GM21825 (cell line): Measurements from ENCODE around the gene ELMO2.

Experiments
- ATAC-seq: cut with Tn5 transposase; IDR thresholded peaks from one replicate; pipeline ENCODE4 v1.9.1; 2021; ENCODE audit warnings: mild to moderate bottlenecking, moderate library complexity; ENCODE audit not compliant: unreplicated experiment

ELMO2 gene

GRCh38 chr20:46353500-46354206, 52.8 kb downstream of the ELMO2 start:
- no peak for ATAC-seq

DNA sequence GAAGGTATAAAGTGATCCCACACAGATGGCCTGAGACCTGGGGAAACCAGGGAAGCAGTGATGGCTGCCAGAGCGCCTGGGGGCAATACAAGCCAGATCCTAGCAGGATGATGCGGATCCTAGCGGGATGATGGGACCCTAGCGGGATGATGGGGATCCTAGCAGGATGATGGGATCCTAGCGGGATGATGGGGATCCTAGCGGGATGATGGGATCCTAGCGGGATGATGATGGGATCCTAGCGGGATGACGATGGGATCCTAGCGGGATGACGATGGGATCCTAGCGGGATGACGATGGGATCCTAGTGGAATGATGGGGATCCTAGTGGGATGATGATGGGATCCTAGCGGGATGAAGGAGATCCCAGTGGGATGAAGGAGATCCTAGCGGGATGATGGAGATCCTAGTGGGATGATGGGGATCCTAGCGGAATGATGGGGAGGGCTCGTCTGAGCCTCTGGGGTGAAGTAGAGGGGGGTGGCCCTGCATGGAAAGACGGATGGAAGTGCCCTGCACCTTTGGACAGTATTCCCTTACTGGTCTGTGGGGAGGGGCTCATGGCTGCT, 54.0 kb downstream of the ELMO2 start:
- no peak for ATAC-seq

DNA sequence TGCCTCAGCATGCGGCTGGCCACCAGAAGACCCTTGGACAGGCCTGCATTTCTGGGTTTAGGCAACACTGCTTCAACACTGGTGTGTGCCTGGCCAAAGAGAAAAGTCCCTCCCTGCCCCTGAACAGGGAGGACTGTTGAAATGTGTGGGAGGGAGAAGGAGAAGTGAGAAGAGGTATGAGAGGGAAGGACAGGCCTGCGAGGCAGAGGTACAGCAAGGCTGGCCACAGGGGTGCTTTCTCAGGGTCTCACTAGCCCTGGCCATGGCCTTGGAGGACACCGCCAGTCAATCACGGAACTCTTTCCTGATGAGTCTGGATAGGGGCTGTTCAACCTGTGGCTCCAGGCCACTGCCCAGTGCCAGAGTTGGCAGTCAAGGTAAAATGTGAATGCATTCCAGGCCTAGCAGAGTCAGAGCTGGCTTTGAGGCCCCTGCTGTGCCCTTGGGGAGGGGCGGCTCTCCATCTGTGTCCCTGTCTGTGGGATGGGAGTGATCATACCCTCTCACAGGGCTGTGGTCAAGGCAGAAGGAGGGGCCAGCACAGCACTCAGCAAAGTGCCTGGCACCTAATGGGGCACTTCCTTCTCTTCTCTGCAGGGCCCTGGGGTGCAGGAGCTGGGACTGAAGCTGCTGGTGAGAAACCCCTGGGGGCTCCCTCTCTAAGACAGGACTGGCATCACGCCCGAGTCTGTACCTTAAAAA, 54.9 kb downstream of the ELMO2 start:
- no peak for ATAC-seq

DNA sequence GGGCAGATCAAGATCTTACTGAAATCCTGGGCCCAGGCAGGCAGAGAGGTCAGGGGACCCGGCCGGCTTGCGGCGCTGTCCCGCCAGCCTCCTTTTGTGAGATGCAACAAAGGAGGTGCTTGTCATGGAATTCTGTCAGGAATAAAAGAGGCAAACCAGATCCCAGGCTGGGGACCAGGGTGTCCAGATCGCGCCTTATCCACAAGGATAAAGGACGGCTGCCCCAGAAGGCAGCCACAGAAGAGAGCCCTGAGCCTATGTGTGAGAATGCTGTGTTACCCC, 55.5 kb downstream of the ELMO2 start:
- ATAC-seq = no peak

DNA sequence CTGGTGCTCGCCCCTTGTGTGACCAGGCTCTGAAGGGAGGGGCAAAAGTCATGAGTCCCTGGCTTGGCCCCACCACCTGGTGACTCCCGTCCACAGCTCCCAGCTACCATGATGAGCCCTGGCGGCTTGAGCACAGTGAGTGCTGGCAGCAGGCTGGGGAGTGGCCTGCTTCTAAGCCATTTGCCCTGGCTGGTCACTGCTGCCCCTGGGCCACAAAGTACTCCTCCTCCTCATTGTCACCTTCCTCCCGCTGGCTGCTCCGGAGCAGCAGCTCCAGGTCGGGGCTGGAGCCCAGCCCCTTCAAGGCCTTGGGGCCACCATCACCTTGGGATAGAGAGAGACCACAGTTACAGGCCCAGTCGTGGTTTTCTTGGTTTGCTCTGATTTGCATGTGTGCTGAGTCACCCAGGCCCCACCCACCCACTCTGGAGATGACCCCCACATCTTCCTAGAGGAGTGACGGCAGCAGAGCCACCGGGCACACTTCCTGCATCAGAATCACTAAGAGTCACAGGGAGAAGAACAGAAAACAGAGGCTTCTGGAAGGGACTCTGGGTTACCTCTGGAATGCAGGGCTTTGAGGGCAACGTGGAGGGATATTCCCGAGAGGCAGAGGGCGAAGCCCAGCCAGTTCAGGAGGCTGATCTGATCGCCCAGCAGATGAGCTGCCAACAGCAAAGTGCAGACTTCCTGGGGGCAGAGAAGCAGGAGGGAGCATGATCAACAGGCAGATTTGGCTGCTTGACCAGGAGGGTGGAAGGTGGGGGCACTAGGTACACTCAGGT, 56.0 kb downstream of the ELMO2 start:
- ATAC-seq = no peak

DNA sequence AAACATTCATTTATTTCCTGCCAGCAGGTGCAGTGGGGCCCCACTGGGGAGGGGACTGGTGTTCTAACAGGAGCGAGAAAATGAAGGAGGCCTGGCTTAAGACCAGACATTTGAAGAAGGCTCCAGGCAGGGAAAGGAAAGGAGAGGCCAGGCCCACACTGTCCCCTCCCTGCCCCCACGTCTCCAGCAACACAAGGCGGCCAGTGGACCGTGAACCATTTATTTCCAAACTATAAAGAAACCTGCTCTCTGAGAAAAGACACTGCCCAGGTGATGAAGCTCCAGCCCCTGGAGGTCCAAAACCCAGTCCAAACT, 56.7 kb downstream of the ELMO2 start:
- ATAC-seq = no peak

DNA sequence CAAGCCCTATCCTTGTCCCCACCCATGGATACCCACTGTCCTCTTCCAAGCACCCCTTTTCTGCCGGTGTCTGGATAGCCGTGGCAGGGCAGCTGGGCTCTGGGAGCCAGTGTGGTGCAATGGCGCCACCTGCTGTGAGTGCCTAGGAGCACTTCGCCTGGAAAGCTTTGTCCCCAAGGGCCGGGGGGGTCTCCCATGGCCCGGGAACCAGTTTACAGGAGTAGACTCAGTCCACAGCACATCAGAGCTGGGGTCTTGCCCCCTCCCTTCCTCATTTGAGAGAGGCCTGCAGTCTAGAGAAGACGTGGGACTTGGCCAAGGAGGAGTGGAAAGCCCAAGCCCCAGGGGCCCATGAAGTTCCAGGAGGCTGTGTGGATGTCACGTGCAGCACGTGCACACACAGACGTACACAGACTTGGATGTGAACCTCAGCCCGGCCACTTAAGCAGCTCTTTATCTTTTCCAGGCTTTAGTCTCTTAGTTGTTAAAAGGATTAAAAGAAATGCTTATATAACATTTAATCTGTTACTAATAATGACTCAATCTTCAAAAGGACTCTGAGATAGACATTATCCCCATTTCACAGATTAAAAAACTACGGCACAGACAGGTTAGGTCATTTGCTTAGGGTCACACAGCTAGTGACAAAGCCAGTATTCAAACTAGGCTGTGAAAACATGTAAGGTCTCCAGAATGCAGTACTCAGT, 57.2 kb downstream of the ELMO2 start:
- ATAC-seq = no peak

DNA sequence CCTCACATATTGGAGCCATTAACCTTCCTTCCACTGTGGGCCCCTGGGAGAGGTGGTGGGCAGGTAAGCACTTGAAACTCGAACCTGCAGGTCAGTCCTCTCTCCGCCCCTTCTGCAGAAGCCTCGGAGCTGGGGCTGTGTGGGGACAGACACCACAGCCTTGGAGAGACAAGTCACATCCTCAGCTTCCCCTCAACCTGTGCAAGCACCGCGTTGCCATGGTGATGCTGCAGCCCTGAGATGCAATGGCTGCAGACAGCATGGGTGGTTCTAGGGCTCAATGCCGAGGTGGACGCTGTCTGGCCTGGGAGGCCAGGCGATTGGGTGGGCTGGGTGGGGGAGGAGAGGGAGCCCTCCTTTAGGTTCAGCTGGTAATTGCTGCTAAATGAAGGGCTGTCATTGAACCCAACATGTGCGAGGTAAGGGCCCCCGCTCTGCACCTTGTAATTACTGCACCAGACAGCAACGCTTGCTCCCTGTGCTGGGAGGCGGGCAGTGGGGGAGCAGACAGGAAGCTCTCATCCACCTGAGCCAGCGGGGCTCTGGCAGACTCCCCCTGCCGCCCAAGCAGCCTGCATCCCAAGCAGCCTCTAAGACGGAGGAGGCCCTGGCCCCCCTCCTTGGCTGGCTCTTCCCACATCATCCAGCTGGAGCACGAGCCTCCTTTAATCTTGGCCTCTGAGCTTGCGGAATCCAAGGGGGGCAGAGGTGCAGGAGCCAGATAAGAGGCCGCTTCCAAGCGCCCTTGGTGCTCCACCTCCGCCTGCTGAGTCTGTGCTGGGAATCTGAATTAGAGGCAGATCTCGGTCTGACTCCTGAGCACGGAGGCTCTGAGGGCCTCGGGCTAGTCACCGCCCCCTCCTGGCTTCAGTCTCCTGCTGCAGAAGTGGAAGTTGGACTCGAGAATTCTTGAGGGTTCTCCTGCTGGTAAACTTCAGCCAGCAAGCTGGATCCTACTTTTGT, 58.3 kb downstream of the ELMO2 start:
- no peak for ATAC-seq

GRCh38 chr20:46346770-46347169, 59.6 kb downstream of the ELMO2 start:
- ATAC-seq = no peak

- ATAC-seq = no peak
These were observed 61.8 kb downstream of the ELMO2 start for GRCh38 chr20:46344488-46345162.

GRCh38 chr20:46343975-46344357, 62.4 kb downstream of the ELMO2 start:
- no peak for ATAC-seq

- no peak for ATAC-seq
These were observed 63.0 kb downstream of the ELMO2 start for GRCh38 chr20:46343348-46343974.

- no peak for ATAC-seq
These were observed 63.7 kb downstream of the ELMO2 start for GRCh38 chr20:46342451-46343347.

DNA sequence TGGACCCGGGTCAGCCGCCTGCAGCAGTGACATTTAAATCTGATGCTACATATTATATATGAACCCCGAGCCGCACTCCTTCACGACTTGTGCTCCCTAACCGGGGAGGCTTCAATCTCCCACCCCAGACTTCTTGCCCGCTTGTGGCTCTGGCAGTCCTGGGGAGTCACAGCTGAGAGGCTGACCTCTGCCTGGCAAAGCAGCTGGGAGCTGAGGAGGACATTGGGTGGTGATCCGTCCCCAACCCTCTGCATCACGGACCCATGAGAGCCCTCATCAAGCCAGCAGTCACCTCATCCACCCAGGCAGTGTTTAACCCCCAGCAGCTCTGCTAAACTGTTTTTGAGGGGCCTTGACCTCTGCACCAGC, 64.4 kb downstream of the ELMO2 start:
- ATAC-seq = no peak

DNA sequence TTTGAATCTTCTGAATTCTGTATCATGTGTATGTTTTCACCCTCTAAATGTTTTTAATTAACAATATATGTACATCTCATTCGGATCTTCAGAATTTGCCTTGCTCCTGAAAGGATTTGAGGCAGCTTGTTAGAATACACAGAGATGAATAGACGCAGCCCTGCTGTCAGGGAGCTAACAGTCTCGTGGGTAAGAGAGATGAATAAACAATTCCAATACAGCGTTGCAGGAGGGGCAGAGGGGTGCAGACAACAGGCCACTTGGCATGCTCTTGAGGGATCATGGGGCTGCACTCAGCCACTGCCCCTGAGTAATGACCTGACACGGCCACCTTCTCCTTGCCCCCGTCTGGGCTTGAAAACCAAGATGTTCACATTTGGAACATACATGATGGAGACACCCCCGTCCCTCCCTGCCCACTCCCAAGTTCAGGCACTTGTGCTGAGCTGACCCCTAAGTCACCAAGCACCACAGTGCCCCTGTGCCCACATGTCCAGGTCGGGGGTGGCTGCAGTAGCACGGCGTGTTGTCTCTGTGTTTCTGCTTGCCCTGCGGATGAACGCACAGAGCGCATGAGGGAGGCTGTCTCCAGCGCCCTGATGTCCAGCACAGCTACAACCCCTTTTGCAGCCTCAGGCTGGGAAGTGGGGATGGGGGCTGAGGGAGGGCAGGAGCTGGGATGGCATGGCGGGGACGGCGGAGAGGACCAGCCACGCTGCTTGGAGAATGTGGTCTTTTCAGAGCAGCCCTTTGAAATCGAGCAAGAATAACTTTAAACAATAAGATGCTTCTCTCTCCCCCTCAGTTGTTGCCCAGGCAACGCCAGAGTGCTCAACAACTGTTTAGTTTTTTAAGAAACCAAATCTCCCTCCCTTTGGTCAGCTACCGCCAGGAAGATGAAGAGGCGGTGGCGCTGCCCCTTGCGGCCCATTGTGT, 65.1 kb downstream of the ELMO2 start:
- no peak for ATAC-seq

- ATAC-seq = no peak
These were observed 67.4 kb downstream of the ELMO2 start for GRCh38 chr20:46339037-46339436.

DNA sequence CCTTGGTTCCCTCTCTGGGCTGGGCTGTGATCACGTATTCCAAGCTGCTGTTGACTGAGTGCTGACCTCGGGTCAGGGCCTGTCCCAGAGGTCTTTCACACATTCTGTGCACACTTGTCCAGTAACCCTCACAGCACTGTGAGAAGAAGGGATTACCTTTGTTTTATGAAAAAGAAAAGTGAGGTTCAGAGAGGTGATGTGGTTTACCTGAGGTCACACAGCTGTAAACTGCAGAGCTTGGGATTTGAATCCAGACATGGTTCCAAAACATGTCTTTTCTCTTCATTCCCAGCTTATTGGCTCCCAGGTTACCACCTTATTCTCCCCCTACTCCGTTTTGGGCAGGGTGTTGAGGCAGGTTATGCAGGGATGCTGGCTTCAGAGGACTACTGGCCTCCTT, 69.7 kb downstream of the ELMO2 start:
- no peak for ATAC-seq
